DMS 273 (cell line): ENCODE results near the gene FOXO6.

Source experiments
- DNase-seq: peaks from one replicate; lab custom pipeline; 2025; ENCODE audit not compliant: unreplicated experiment; lab: John Stamatoyannopoulos, UW

Gene FOXO6

DNA sequence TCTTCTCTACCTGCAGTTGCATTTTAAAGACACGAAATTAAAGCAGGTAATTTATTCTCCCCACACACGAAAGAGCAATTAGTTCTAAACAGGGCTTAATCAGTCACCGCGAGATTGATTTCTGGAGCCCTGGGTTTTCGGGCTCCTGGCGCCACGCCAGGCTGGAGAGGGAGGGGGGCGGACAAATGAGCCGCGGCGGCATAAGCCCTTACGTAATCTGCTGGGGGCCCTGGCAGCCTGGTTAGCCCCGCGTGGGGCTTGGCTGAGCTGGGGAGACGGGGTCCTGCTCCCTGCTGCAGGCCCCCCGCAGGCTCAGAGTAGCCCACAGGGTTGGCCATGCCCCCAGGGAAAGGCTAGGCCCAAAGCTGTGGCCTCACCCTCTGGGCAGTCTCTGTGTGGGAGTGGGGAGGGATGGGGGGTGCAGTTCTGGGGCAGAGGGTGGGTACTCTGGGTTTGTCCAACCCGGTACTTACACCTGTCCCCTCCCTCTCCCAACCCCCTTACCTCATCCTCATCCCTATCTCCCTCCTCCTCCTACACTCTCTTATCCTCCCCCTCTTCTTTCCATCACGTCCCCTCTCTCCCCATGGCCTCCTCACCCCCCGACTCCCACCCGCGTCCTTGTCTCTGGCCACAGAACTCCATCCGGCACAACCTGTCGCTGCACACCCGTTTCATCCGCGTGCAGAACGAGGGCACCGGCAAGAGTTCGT lies 19.9 kb downstream of the FOXO6 start:
- peak; percentile 100 for DNase-seq

DNA sequence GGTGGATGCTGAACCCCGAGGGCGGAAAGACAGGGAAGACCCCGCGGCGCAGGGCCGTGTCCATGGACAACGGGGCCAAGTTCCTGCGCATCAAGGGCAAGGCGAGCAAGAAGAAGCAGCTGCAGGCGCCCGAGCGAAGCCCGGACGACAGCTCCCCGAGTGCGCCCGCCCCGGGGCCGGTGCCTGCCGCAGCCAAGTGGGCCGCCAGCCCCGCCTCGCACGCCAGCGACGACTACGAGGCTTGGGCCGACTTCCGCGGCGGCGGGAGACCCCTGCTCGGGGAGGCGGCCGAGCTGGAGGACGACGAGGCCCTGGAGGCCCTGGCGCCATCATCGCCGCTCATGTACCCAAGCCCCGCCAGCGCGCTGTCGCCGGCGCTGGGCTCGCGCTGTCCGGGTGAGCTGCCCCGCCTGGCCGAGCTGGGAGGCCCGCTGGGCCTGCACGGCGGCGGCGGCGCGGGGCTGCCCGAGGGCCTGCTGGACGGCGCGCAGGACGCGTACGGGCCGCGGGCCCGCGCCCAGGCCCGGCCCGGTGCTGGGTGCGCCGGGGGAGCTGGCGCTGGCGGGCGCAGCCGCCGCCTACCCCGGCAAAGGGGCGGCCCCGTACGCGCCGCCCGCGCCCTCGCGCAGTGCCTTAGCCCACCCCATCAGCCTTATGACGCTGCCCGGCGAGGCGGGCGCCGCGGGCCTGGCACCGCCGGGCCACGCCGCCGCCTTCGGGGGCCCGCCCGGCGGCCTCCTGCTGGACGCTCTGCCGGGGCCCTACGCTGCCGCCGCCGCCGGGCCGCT lies 20.7 kb downstream of the FOXO6 start:
- DNase-seq: no peak

DNA sequence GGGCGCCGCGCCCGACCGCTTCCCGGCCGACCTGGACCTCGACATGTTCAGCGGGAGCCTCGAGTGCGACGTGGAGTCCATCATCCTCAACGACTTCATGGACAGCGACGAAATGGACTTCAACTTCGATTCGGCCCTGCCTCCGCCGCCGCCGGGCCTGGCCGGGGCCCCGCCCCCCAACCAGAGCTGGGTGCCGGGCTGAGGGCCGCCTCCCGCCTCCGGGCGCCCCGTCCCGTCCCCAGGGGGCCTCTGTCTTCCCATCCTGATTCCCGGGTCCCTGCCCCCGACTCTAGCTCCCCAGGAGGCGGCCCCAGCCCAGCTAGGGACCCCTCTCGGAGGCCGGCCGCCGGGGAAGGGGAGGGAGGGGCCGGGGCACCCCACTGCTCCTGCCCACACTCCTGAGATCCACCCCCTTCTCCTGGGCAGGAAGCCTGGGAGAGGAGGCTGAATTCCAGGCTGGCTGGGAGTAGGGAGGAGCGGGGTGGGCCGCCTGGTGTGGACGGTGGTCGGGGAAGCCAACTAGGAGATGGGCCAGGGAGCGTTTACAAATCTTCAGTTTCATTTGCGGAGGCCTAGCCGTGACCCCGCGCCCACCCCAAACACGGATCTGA lies 21.4 kb downstream of the FOXO6 start:
- DNase-seq: peak; percentile 93

DNA sequence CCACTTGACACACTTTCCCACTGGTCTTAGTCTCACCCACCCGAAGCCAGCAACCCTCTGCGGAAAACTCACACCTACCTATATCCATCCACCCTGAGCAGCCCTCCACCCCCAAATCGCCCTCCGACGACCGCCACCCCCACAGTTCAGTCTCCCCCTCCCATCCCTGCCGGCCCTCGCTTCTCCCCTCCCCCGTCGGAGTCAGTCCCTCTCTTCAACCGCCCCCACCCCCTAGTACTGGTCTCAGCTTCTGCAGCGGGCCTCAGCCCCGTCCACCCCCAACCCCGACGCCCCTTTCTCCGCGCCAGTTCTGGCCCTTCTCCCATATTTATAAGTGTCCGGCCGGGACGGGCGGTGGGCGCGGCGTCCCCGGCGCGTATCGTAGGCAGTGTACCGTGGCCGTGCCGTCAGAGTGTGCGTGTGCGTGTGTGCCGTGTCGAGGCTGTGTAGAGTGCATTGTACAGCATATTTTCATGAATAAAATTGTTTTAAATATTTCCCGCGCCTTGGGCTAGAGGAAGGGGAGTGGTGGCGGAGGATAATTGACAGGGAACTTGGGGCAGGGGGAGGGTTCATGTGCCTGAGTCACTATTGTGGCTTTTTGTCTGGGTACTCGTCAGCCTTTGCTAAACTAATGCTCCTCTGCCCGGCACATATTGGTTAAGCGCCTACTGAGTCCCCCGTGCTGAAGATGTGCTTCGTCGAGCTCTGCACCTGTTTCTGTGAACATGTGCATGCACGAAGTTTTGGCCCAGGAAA lies 22.0 kb downstream of the FOXO6 start:
- DNase-seq: peak; percentile 95

GRCh38 chr1:41384579-41384978 lies 23.3 kb downstream of the FOXO6 start:
- DNase-seq: peak; percentile 97

GRCh38 chr1:41385398-41386195 lies 24.4 kb downstream of the FOXO6 start:
- peak; percentile 100 for DNase-seq

GRCh38 chr1:41386196-41386663 lies 25.0 kb downstream of the FOXO6 start:
- peak; percentile 99 for DNase-seq

GRCh38 chr1:41387667-41388091 lies 26.4 kb downstream of the FOXO6 start:
- DNase-seq: peak; percentile 100

DNA sequence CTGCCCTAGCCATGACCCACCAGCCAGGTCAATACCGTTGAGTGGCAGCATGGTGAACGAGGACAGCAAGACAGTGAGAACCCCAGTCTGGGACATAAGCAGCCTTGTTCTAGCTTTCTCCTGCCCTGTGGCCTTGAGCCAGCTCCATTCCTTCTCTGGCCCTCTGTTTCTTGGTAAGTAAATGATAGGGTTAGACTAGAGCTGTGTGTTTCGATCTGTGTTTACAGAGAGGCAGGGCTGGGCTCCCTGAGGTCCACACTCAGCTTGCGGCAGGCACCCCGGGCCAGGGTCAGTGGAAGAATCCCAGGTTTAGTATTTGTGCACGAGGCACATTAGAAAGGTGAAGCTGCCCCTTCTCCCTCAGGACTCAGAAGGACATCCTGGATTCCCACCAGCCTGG lies 27.3 kb downstream of the FOXO6 start:
- peak; percentile 96 for DNase-seq

DNA sequence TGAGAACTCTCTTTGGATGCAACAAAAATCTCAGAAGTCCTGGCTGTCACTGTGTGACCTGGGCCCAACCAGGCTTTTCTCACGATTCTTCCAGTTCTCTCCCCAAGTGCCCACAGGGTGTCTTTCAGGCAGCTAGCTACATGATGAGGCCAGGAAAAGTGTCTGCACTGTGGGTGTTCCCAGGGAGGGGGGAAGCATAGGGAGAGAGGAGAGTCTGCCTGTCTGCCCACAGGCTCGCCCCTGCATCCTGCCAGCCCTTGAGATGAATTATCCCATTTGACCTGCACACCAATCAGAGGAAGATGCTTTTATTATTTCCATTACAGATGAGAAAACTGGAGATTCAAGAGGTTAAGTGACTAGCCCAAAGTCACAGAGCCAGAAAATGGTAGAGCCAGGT lies 27.8 kb downstream of the FOXO6 start:
- DNase-seq: peak; percentile 97

DNA sequence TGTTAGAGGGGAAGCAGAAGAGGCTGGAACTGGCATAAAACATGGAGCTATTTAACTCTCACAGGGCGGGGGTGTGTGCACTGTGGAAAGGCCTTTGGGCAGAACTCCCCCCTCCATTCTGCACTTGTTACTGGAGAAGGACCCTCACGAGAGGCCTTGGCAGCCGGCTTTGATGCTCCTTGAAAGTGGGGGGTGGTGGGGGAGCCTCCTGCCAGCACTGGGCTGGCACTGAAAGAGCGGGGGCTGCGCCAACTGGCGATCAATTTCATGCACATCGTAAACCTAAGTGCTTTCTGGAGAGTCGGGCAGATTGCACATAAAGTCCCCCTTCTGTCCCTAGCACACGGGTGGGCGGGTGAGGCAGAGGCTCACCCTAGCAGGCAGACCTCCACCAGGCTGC lies 28.9 kb downstream of the FOXO6 start:
- DNase-seq: peak; percentile 100

GRCh38 chr1:41390573-41390972 lies 29.3 kb downstream of the FOXO6 start:
- DNase-seq: no peak

DNA sequence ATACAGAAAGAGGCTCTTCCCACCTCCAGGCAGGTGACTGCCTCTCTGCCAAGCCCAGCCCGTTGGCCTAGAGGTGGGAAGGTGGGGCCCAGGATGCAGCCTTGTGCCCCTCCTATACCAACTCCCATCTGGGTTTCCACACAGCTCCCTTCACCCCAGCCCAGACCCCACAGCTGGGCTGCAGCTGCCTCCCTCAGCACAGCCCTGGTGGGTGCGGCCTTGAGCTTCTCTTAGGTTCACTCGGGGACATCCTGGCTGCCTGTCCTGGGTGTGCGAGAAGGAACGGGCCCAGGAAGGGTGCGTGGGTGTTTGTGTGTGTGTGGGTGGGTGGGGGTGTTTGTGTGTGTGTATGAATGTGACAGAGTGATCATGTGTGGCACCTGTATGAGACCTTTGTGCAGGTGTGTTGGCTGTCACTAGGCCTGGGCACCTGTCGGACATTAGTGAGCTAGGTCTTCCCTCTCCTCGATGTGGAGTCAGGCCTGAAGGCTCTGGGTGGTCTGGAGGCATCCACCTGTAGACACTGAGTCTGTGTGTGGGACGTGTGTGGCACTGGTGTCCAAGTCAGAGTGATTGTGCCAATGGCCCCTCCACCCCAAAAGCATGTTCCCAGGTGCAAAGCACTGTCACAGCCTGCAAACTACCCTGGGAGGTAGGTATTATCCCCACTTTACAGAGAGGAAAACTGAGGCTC lies 30.7 kb downstream of the FOXO6 start:
- peak; percentile 100 for DNase-seq

- DNase-seq: peak; percentile 95
Measured at GRCh38 chr1:41392528-41392924, 31.3 kb downstream of the FOXO6 start.

- DNase-seq: no peak
Measured at GRCh38 chr1:41393716-41394368, 32.6 kb downstream of the FOXO6 start.

GRCh38 chr1:41394369-41394744 lies 33.1 kb downstream of the FOXO6 start:
- DNase-seq: peak; percentile 97

GRCh38 chr1:41394959-41395956 lies 34.0 kb downstream of the FOXO6 start:
- DNase-seq: peak; percentile 100

DNA sequence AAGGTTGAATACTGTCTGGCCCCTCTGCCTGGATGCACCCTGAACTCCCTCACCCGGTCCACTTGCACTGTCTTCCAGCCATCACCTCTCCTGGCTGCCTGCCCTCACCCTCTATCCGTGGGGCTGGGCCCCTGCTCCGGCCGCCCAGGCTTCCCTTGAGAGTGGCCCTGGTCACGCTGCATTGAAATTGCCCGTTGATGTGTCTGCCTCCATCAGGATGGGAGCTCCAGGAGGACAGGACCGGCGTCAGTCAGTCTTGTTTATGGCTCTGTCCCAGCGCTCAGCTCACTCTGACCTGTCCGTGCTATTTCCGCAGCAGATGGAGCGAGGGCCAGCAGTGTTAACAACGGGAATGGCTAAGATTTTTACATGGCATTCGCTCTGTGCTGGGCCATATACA lies 34.9 kb downstream of the FOXO6 start:
- peak; percentile 96 for DNase-seq
